ENCODE measurements around the gene KLHL21.

DNA sequence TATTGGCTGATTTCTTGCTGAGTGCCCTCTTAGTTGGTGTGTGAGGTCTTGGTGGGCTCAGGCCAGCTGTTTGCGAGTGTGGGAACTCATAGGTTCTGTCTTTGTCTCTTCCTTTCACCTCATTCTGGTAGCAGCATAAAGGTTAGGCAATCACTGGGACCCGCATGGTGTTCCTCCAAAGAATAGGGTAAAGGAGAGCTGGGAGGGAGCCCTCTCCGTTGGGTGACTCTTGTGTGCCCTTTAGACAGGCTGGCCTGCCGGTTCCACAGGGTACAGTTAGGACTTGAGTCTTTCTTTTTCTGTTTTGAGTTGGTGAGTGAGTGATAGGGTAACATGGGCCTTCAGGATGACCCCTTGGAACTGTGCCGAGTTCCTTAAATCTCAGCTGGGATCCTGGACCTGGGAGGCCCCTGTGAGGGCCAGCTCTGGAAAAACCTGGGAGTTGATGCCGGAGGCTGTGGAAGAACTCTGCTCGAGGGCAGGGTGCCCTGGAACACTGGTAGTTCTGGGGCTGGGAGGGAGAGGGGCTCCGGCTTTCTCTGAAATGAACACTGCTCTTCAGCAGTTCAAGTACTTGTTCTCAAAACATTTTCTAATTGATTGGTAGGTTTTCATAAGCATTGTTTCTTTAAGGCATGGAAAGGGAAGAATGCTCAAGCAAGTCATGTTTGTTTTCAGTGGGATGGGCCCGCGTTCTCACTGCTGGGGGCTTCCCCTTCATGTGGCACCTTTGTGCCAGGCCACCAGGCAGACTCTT, 19.9 kb upstream of the KLHL21 start:
- no peak for TF ChIP-seq POLR2A (IDR thresholded peaks at IDR 0.05)
- TF ChIP-seq, protein P1, sequence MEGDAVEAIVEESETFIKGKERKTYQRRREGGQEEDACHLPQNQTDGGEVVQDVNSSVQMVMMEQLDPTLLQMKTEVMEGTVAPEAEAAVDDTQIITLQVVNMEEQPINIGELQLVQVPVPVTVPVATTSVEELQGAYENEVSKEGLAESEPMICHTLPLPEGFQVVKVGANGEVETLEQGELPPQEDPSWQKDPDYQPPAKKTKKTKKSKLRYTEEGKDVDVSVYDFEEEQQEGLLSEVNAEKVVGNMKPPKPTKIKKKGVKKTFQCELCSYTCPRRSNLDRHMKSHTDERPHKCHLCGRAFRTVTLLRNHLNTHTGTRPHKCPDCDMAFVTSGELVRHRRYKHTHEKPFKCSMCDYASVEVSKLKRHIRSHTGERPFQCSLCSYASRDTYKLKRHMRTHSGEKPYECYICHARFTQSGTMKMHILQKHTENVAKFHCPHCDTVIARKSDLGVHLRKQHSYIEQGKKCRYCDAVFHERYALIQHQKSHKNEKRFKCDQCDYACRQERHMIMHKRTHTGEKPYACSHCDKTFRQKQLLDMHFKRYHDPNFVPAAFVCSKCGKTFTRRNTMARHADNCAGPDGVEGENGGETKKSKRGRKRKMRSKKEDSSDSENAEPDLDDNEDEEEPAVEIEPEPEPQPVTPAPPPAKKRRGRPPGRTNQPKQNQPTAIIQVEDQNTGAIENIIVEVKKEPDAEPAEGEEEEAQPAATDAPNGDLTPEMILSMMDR (IDR thresholded peaks at IDR 0.05): no peak
